ENCODE results near the gene SOS2.

DNA sequence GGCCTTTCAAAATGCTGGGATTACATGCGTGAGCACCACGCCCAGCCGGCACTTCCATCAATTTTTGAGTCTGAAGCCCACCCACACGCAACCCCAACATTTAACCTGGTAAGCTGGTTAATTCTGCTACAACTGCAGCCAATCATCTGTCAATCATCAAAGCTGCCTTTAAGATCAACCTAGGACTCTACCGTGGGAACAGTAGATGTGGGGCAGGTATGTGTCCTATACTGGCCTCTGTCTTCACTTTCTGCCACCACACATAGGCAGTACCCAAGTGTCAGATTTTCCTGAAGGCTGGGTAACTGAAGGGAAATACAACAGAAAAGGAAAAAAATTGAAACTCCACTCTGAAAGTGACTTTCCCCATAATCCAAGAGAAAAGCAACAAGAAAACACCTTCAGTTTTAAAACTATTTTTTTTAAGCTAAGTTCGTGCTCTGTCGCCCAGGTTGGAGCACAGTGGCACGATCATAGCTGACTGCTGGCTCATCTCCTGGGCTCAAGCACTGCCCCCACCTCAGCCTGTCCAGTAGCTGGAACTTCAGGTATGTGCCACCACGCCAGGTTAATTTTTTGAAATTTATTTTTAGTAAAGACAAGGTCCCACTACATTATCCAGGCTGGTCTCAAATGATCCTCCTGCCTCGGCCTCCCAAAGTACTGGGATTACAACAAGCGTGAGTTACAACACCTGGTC lies 137.2 kb downstream of the SOS2 start:
- TF ChIP-seq, protein P1, sequence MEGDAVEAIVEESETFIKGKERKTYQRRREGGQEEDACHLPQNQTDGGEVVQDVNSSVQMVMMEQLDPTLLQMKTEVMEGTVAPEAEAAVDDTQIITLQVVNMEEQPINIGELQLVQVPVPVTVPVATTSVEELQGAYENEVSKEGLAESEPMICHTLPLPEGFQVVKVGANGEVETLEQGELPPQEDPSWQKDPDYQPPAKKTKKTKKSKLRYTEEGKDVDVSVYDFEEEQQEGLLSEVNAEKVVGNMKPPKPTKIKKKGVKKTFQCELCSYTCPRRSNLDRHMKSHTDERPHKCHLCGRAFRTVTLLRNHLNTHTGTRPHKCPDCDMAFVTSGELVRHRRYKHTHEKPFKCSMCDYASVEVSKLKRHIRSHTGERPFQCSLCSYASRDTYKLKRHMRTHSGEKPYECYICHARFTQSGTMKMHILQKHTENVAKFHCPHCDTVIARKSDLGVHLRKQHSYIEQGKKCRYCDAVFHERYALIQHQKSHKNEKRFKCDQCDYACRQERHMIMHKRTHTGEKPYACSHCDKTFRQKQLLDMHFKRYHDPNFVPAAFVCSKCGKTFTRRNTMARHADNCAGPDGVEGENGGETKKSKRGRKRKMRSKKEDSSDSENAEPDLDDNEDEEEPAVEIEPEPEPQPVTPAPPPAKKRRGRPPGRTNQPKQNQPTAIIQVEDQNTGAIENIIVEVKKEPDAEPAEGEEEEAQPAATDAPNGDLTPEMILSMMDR (IDR thresholded peaks at IDR 0.05) = no peak
- no peak for TF ChIP-seq POLR2AphosphoS5 (IDR thresholded peaks at IDR 0.05)
- TF ChIP-seq POLR2A (IDR thresholded peaks at IDR 0.05) = no peak

Data from prostate gland (tissue), 2 donors.